ENCODE measurements around the gene RASGEF1C.

RASGEF1C gene

GRCh38 chr5:180157866-180158265 lies 51.1 kb downstream of the RASGEF1C start:
- DNase-seq: no peak

GRCh38 chr5:180156141-180156540 lies 52.9 kb downstream of the RASGEF1C start:
- no peak for DNase-seq

- DNase-seq: no peak
Observed at GRCh38 chr5:180155365-180155926, 53.6 kb downstream of the RASGEF1C start.

GRCh38 chr5:180154821-180155364 lies 54.1 kb downstream of the RASGEF1C start:
- no peak for DNase-seq

- no peak for DNase-seq
Observed at GRCh38 chr5:180153991-180154390, 55.0 kb downstream of the RASGEF1C start.

- DNase-seq: no peak
Observed at GRCh38 chr5:180153099-180153498, 55.9 kb downstream of the RASGEF1C start.

GRCh38 chr5:180143656-180144364 lies 65.2 kb downstream of the RASGEF1C start:
- DNase-seq: no peak

- no peak for DNase-seq
Observed at GRCh38 chr5:180142824-180143610, 66.0 kb downstream of the RASGEF1C start.

GRCh38 chr5:180142021-180142765 lies 66.8 kb downstream of the RASGEF1C start:
- no peak for DNase-seq

GRCh38 chr5:180141068-180141660 lies 67.8 kb downstream of the RASGEF1C start:
- DNase-seq: no peak

- DNase-seq: no peak
Observed at GRCh38 chr5:180140571-180140970, 68.4 kb downstream of the RASGEF1C start.

GRCh38 chr5:180140079-180140554 lies 68.9 kb downstream of the RASGEF1C start:
- no peak for DNase-seq

- no peak for DNase-seq
Observed at GRCh38 chr5:180139731-180140055, 69.3 kb downstream of the RASGEF1C start.

- DNase-seq: no peak
Observed at GRCh38 chr5:180138976-180139730, 69.9 kb downstream of the RASGEF1C start.

GRCh38 chr5:180138214-180138975 lies 70.6 kb downstream of the RASGEF1C start:
- DNase-seq: no peak

GRCh38 chr5:180137401-180138213 lies 71.4 kb downstream of the RASGEF1C start:
- DNase-seq: no peak

GRCh38 chr5:180136630-180137381 lies 72.2 kb downstream of the RASGEF1C start:
- DNase-seq: no peak

- DNase-seq: no peak
Observed at GRCh38 chr5:180135967-180136629, 72.9 kb downstream of the RASGEF1C start.

Measured in activated effector memory CD4-positive, alpha-beta T cell treated with Interleukin-2 at 50 U/mL for 16 hours (primary cell).